Mesenchymal stem cell (in vitro differentiated cells and primary cell): ENCODE data around the gene SH3PXD2A.
"Not testable (repeated sequence)": the region's sequence is repeated elsewhere in the genome, so short reads cannot be mapped to it uniquely, and the experiment has no call there.

Experiments
- DNase-seq: peaks from one replicate; pipeline ENCODE4 v3.0.0-alpha.2; 2013
- H2AFZ ChIP-seq: one replicate; pipeline ENCODE4 v1.6.1; 2013; ENCODE audit warnings: low read depth, mild to moderate bottlenecking, control low read depth, inconsistent platforms, low read length, moderate library complexity
- H2AK5ac ChIP-seq: 2 replicates; pipeline ENCODE4 v1.6.1; 2013; ENCODE audit warnings: low read length, moderate library complexity, mild to moderate bottlenecking, inconsistent platforms; ENCODE audit not compliant: severe bottlenecking
- H2BK120ac ChIP-seq: one replicate; pipeline ENCODE4 v1.6.1; 2013; ENCODE audit warnings: low read depth, mild to moderate bottlenecking, inconsistent platforms, low read length, moderate library complexity
- H2BK12ac ChIP-seq, 2 experiments: one replicate each; pipeline ENCODE4 v1.6.1; 2013; ENCODE audit warnings: inconsistent platforms in 2 of 2, low read length in 2 of 2, mild to moderate bottlenecking in 2 of 2, moderate library complexity in 2 of 2, control low read depth in 1 of 2
- H2BK15ac ChIP-seq: one replicate; pipeline ENCODE4 v1.6.1; 2013; ENCODE audit warnings: mild to moderate bottlenecking, low read depth, inconsistent platforms; ENCODE audit not compliant: poor library complexity, severe bottlenecking
- H2BK5ac ChIP-seq: 2 replicates; pipeline ENCODE4 v1.6.1; 2013; ENCODE audit warnings: low read depth, mild to moderate bottlenecking, low read length, control low read depth, inconsistent platforms; ENCODE audit not compliant: poor library complexity, severe bottlenecking
- H3K14ac ChIP-seq, 2 experiments: one replicate each; pipeline ENCODE4 v1.6.1; 2013; ENCODE audit warnings: inconsistent platforms in 2 of 2, low read length in 2 of 2, control low read depth in 1 of 2, mild to moderate bottlenecking in 1 of 2, moderate library complexity in 1 of 2
- H3K18ac ChIP-seq, 2 experiments: one replicate each; pipeline ENCODE4 v1.6.1; 2013; ENCODE audit warnings: inconsistent platforms in 2 of 2, low read length in 2 of 2, control low read depth in 1 of 2, low read depth in 1 of 2, mild to moderate bottlenecking in 1 of 2
- H3K23ac ChIP-seq, 2 experiments: one replicate each; pipeline ENCODE4 v1.6.1; 2013; ENCODE audit warnings: inconsistent platforms in 2 of 2, low read length in 2 of 2, mild to moderate bottlenecking in 2 of 2, moderate library complexity in 2 of 2, control low read depth in 1 of 2
- H3K27ac ChIP-seq: 2 replicates; pipeline ENCODE4 v1.5.1; 2013; ENCODE audit warnings: mild to moderate bottlenecking, moderate library complexity, low read length, control low read depth, inconsistent platforms; ENCODE audit not compliant: poor library complexity, severe bottlenecking
- H3K27me3 ChIP-seq, 2 experiments: 2 replicates each; pipeline versions ENCODE4 v1.6.1 to v1.7.0; 2013; ENCODE audit warnings: low read length in 2 of 2, mild to moderate bottlenecking in 2 of 2, moderate library complexity in 2 of 2, control low read depth in 1 of 2, inconsistent platforms in 1 of 2; ENCODE audit not compliant: control insufficient read depth in 1 of 2, insufficient read depth in 1 of 2
- H3K36me3 ChIP-seq, 2 experiments: 2 replicates each; pipeline versions ENCODE4 v1.6.1 to v1.7.0; 2013; ENCODE audit warnings: low read length in 2 of 2, control low read depth in 1 of 2, inconsistent platforms in 1 of 2, low read depth in 1 of 2, mild to moderate bottlenecking in 1 of 2; ENCODE audit not compliant: insufficient read depth in 2 of 2, control insufficient read depth in 1 of 2
- H3K4ac ChIP-seq, 2 experiments: one replicate each; pipeline ENCODE4 v1.6.1; 2013; ENCODE audit warnings: inconsistent platforms in 2 of 2, low read length in 2 of 2, mild to moderate bottlenecking in 2 of 2, moderate library complexity in 2 of 2, control low read depth in 1 of 2, low read depth in 1 of 2
- H3K4me1 ChIP-seq: 2 replicates; pipeline ENCODE4 v1.6.1; 2013; ENCODE audit warnings: low read depth, low read length, control low read depth; ENCODE audit not compliant: control insufficient read depth, insufficient read depth
- H3K4me2 ChIP-seq: 2 replicates; pipeline ENCODE4 v1.6.1; 2013; ENCODE audit warnings: low read length, mild to moderate bottlenecking, inconsistent platforms; ENCODE audit not compliant: poor library complexity, severe bottlenecking
- H3K4me3 ChIP-seq, 2 experiments: 2 replicates each; pipeline versions ENCODE4 v1.5.1 to v1.7.0; 2013; ENCODE audit warnings: low read length in 2 of 2, mild to moderate bottlenecking in 2 of 2, control low read depth in 1 of 2, low read depth in 1 of 2; ENCODE audit not compliant: insufficient read depth in 1 of 2
- H3K79me1 ChIP-seq: replicated peaks from 2 replicates; pipeline ENCODE4 v1.6.1; 2013; ENCODE audit warnings: mild to moderate bottlenecking, control low read depth, low read length, inconsistent platforms; ENCODE audit not compliant: poor library complexity, severe bottlenecking
- H3K9ac ChIP-seq: 2 replicates; pipeline ENCODE4 v1.7.0; 2013; ENCODE audit warnings: mild to moderate bottlenecking, low read length, moderate library complexity
- H3K9me3 ChIP-seq: 2 replicates; pipeline ENCODE4 v1.7.0; 2013; ENCODE audit warnings: mild to moderate bottlenecking, low read length; ENCODE audit not compliant: control insufficient read depth
- H4K8ac ChIP-seq: one replicate; pipeline ENCODE4 v1.6.1; 2013; ENCODE audit warnings: inconsistent platforms, mild to moderate bottlenecking, low read length, moderate library complexity
- H4K91ac ChIP-seq: one replicate; pipeline ENCODE4 v1.6.1; 2013; ENCODE audit warnings: mild to moderate bottlenecking, low read length, inconsistent platforms
- WGBS: methylation state at CpG from one replicate; pipeline ENCODE4 v1.1.7; 2013; ENCODE audit warnings: mixed read lengths; 5-methylcytosine and 5-hydroxymethylcytosine counted together

The SH3PXD2A gene

GRCh38 chr10:103635580-103635979 lies 219.8 kb downstream of the SH3PXD2A start:
- no peak overlapping the region for H2BK12ac ChIP-seq
- H2BK120ac ChIP-seq: no peak overlapping the region
- no peak overlapping the region for H3K14ac ChIP-seq
- H3K27me3 ChIP-seq: no peaks in the 10 kb centered on the region
- 91% methylated on average over 4 of the region's 5 CpGs for WGBS
- H2BK15ac ChIP-seq: no peak overlapping the region
- no peak overlapping the region for H2AK5ac ChIP-seq
- H3K9me3 ChIP-seq: no peaks in the 10 kb centered on the region
- no peak overlapping the region for H3K4me3 ChIP-seq
- H3K27ac ChIP-seq: no peak overlapping the region
- H3K18ac ChIP-seq: no peak overlapping the region
- H3K79me1 ChIP-seq: peaks cover 5% of the 10 kb centered on the region
- H3K4ac ChIP-seq: no peak overlapping the region
- H4K91ac ChIP-seq: no peak overlapping the region
- DNase-seq: no peak
- peaks cover 14 to 32% of the 10 kb centered on the region in 2 experiments for H3K36me3 ChIP-seq
- no peak overlapping the region for H2AFZ ChIP-seq
- no peak overlapping the region for H4K8ac ChIP-seq
- peak overlapping the region; percentile 17 for H3K9ac ChIP-seq
- H3K23ac ChIP-seq: peak overlapping the region in 1 of 2 experiments; percentile 11
- H3K4me2 ChIP-seq: no peak overlapping the region
- peaks cover 5% of the 10 kb centered on the region for H3K4me1 ChIP-seq
- no peak overlapping the region for H2BK5ac ChIP-seq

- WGBS: 93% methylated on average over 7 of the region's 7 CpGs
- H2BK120ac ChIP-seq: no peak overlapping the region
- H3K9me3 ChIP-seq: no peaks in the 10 kb centered on the region
- no peak overlapping the region for H2AFZ ChIP-seq
- H3K14ac ChIP-seq: no peak overlapping the region
- H3K27me3 ChIP-seq: no peaks in the 10 kb centered on the region
- H3K4ac ChIP-seq: no peak overlapping the region
- no peak overlapping the region for H3K9ac ChIP-seq
- H2BK5ac ChIP-seq: no peak overlapping the region
- H3K23ac ChIP-seq: no peak overlapping the region
- no peak overlapping the region for H4K8ac ChIP-seq
- H4K91ac ChIP-seq: no peak overlapping the region
- no peak overlapping the region for H3K18ac ChIP-seq
- H3K4me3 ChIP-seq: no peak overlapping the region
- H3K27ac ChIP-seq: no peak overlapping the region
- H2BK12ac ChIP-seq: no peak overlapping the region
- H2BK15ac ChIP-seq: no peak overlapping the region
- H3K79me1 ChIP-seq: peaks cover 4% of the 10 kb centered on the region
- H3K36me3 ChIP-seq: peaks cover 14 to 40% of the 10 kb centered on the region in 2 experiments
- H2AK5ac ChIP-seq: no peak overlapping the region
- peaks cover 5% of the 10 kb centered on the region for H3K4me1 ChIP-seq
- DNase-seq: no peak
- no peak overlapping the region for H3K4me2 ChIP-seq
These were observed 221.5 kb downstream of the SH3PXD2A start for GRCh38 chr10:103633846-103634245.

GRCh38 chr10:103632871-103633270 lies 222.5 kb downstream of the SH3PXD2A start:
- H2AFZ ChIP-seq, H4K91ac ChIP-seq, H3K27ac ChIP-seq, H3K14ac ChIP-seq, H2BK12ac ChIP-seq, H2BK120ac ChIP-seq, H2BK5ac ChIP-seq, H4K8ac ChIP-seq, H3K79me1 ChIP-seq, H3K18ac ChIP-seq, H3K4me2 ChIP-seq, H2BK15ac ChIP-seq, H3K9ac ChIP-seq, H3K23ac ChIP-seq, H3K9me3 ChIP-seq, H3K4me1 ChIP-seq, H3K27me3 ChIP-seq, H2AK5ac ChIP-seq, DNase-seq, H3K4ac ChIP-seq, H3K4me3 ChIP-seq: not testable (repeated sequence)
- 96% methylated on average over 6 of the region's 6 CpGs for WGBS
- peaks cover 8 to 49% of the 10 kb centered on the region in 2 experiments for H3K36me3 ChIP-seq

GRCh38 chr10:103632247-103632642 lies 223.1 kb downstream of the SH3PXD2A start:
- no peak overlapping the region for H2BK120ac ChIP-seq
- H3K27ac ChIP-seq: no peak overlapping the region
- no peak overlapping the region for H3K23ac ChIP-seq
- H3K27me3 ChIP-seq: no peaks in the 10 kb centered on the region
- no peak for DNase-seq
- H3K4me3 ChIP-seq: no peak overlapping the region
- WGBS: 89% methylated on average over 7 of the region's 7 CpGs
- H2BK15ac ChIP-seq: no peak overlapping the region
- no peak overlapping the region for H3K4ac ChIP-seq
- H3K4me2 ChIP-seq: no peak overlapping the region
- H3K4me1 ChIP-seq: peaks cover 4% of the 10 kb centered on the region
- H2AFZ ChIP-seq: no peak overlapping the region
- H3K18ac ChIP-seq: no peak overlapping the region
- no peak overlapping the region for H2BK12ac ChIP-seq
- H3K9me3 ChIP-seq: no peaks in the 10 kb centered on the region
- no peak overlapping the region for H2BK5ac ChIP-seq
- H3K9ac ChIP-seq: peak overlapping the region; percentile 22
- H4K91ac ChIP-seq: no peak overlapping the region
- H2AK5ac ChIP-seq: no peak overlapping the region
- no peak overlapping the region for H3K14ac ChIP-seq
- H3K79me1 ChIP-seq: peaks cover 4% of the 10 kb centered on the region
- H4K8ac ChIP-seq: no peak overlapping the region
- H3K36me3 ChIP-seq: peaks cover 9 to 55% of the 10 kb centered on the region in 2 experiments
